WTC11 (cell line): Measurements from ENCODE around the gene SMOC2. TPM values are rescaled to one million over a fixed set of nuclear protein-coding genes. Genes with fewer than 3 reads are reported as not detected.

ENCODE experiments used
- ATAC-seq: fragments of 200-7000 bp; cut with Tn5 transposase; 2 replicates; pipeline ENCODE4 v1.10.0; 2021; ENCODE audit warnings: mild to moderate bottlenecking, moderate library complexity
- CTCF ChIA-PET: fragments of 300-600 bp; sonication (Branson Sonifier 250); formaldehyde crosslinking; loops from one replicate; lab custom pipeline; 2021; ENCODE audit warnings: antibody characterized with exemption; lab: Charles Lee
- POLR2A ChIA-PET: fragments of 350-600 bp; sonication (Branson Sonifier 250); formaldehyde crosslinking; loops from one replicate; lab custom pipeline; 2021; ENCODE audit warnings: antibody characterized with exemption; lab: Charles Lee
- DNase-seq: peaks from one replicate; pipeline ENCODE4 v3.0.0; 2021; ENCODE audit warnings: low spot score
- H3K27ac Mint-ChIP-seq: 2 replicates; pipeline ENCODE4 v1.8.0; 2021; ENCODE audit warnings: mixed read lengths
- H3K27me3 Mint-ChIP-seq: 2 replicates; pipeline ENCODE4 v1.8.0; 2021; ENCODE audit warnings: low read depth, mild to moderate bottlenecking, moderate library complexity, mixed read lengths
- H3K36me3 Mint-ChIP-seq: 2 replicates; pipeline ENCODE4 v1.8.0; 2021; ENCODE audit warnings: mixed read lengths
- H3K4me1 Mint-ChIP-seq: 2 replicates; pipeline ENCODE4 v1.8.0; 2022; ENCODE audit warnings: mixed read lengths
- H3K4me3 Mint-ChIP-seq: 2 replicates; pipeline ENCODE4 v1.8.0; 2021; ENCODE audit warnings: mild to moderate bottlenecking, moderate library complexity, mixed read lengths
- H3K9me3 Mint-ChIP-seq: 2 replicates; pipeline ENCODE4 v1.8.0; 2021; ENCODE audit warnings: mixed read lengths
- AR ChIP-seq: fragments of 250-450 bp; sonication (Bioruptor Pico); IDR thresholded peaks from 2 replicates; pipeline ENCODE4 v1.9.0; 2021; ENCODE audit warnings: mild to moderate bottlenecking
- ATF1 ChIP-seq: sonication (generic); formaldehyde crosslinking; IDR thresholded peaks from 2 replicates; pipeline ENCODE4 v1.8.1; 2023; ENCODE audit warnings: mild to moderate bottlenecking, moderate library complexity, missing genetic modification reagents
- ATF2 ChIP-seq: sonication (generic); formaldehyde crosslinking; IDR thresholded peaks from 2 replicates; pipeline ENCODE4 v1.8.1; 2022; ENCODE audit warnings: low read depth, missing genetic modification reagents, borderline replicate concordance
- ATF3 ChIP-seq: sonication (generic); formaldehyde crosslinking; conservative IDR thresholded peaks from 2 replicates; pipeline ENCODE4 v1.8.1; 2022; ENCODE audit warnings: mild to moderate bottlenecking, missing genetic modification reagents
- CBFB ChIP-seq: sonication (generic); formaldehyde crosslinking; IDR thresholded peaks from 2 replicates; pipeline ENCODE4 v1.8.1; 2022; ENCODE audit warnings: mild to moderate bottlenecking, low read depth, missing genetic modification reagents
- E2F4 ChIP-seq: sonication (generic); formaldehyde crosslinking; IDR thresholded peaks from 2 replicates; pipeline ENCODE4 v1.8.1; 2022; ENCODE audit warnings: low read depth, mild to moderate bottlenecking, moderate library complexity, missing genetic modification reagents, borderline replicate concordance
- ESRRA ChIP-seq: sonication (generic); formaldehyde crosslinking; IDR thresholded peaks from 2 replicates; pipeline ENCODE4 v1.8.1; 2022; ENCODE audit warnings: mild to moderate bottlenecking, missing genetic modification reagents, borderline replicate concordance
- FOXK1 ChIP-seq: sonication (generic); formaldehyde crosslinking; IDR thresholded peaks from 2 replicates; pipeline ENCODE4 v1.8.0; 2022; ENCODE audit warnings: mild to moderate bottlenecking, moderate library complexity, missing genetic modification reagents
- FOXP1 ChIP-seq: sonication (generic); formaldehyde crosslinking; IDR thresholded peaks from 2 replicates; pipeline ENCODE4 v1.8.0; 2022; ENCODE audit warnings: missing genetic modification reagents, mild to moderate bottlenecking, moderate library complexity, borderline replicate concordance
- FOXP4 ChIP-seq: sonication (generic); formaldehyde crosslinking; IDR thresholded peaks from 2 replicates; pipeline ENCODE4 v1.8.0; 2022; ENCODE audit warnings: mild to moderate bottlenecking, missing genetic modification reagents
- HMGXB4 ChIP-seq: sonication (generic); formaldehyde crosslinking; IDR thresholded peaks from 2 replicates; pipeline ENCODE4 v1.8.1; 2023; ENCODE audit warnings: mild to moderate bottlenecking, moderate library complexity, missing genetic modification reagents
- MAX ChIP-seq: sonication (generic); formaldehyde crosslinking; IDR thresholded peaks from 2 replicates; pipeline ENCODE4 v1.8.0; 2022; ENCODE audit warnings: mild to moderate bottlenecking, missing genetic modification reagents
- MXD4 ChIP-seq: fragments of 250-450 bp; sonication (Bioruptor Pico); IDR thresholded peaks from 2 replicates; pipeline ENCODE4 v1.8.0; 2021; ENCODE audit warnings: mild to moderate bottlenecking, moderate library complexity, borderline replicate concordance
- NFYB ChIP-seq: sonication (generic); formaldehyde crosslinking; conservative IDR thresholded peaks from 2 replicates; pipeline ENCODE4 v1.8.0; 2022; ENCODE audit warnings: low read depth, missing genetic modification reagents
- NR1H2 ChIP-seq: sonication (generic); formaldehyde crosslinking; IDR thresholded peaks from 2 replicates; pipeline ENCODE4 v1.9.0; 2021; ENCODE audit warnings: mild to moderate bottlenecking, moderate library complexity, missing genetic modification reagents
- OVOL2 ChIP-seq: fragments of 250-450 bp; sonication (Bioruptor Pico); IDR thresholded peaks from 2 replicates; pipeline ENCODE4 v1.9.0; 2021; ENCODE audit warnings: mild to moderate bottlenecking, borderline replicate concordance
- SOX15 ChIP-seq: fragments of 250-450 bp; sonication (Bioruptor Pico); IDR thresholded peaks from 2 replicates; pipeline ENCODE4 v1.9.0; 2021; ENCODE audit warnings: mild to moderate bottlenecking
- TCF7 ChIP-seq: sonication (generic); formaldehyde crosslinking; IDR thresholded peaks from 2 replicates; pipeline ENCODE4 v1.8.0; 2022; ENCODE audit warnings: mild to moderate bottlenecking, low read depth, missing genetic modification reagents, moderate library complexity
- TEAD1 ChIP-seq: sonication (generic); formaldehyde crosslinking; IDR thresholded peaks from 2 replicates; pipeline ENCODE4 v1.8.0; 2022; ENCODE audit warnings: mild to moderate bottlenecking, missing genetic modification reagents
- ZNF121 ChIP-seq: sonication (generic); formaldehyde crosslinking; IDR thresholded peaks from 2 replicates; pipeline ENCODE4 v1.8.0; 2023; ENCODE audit warnings: missing genetic modification reagents
- ZNF138 ChIP-seq: sonication (generic); formaldehyde crosslinking; conservative IDR thresholded peaks from 2 replicates; pipeline ENCODE4 v1.8.1; 2022; ENCODE audit warnings: mild to moderate bottlenecking, moderate library complexity, missing genetic modification reagents
- ZNF232 ChIP-seq: sonication (generic); formaldehyde crosslinking; IDR thresholded peaks from 2 replicates; pipeline ENCODE4 v1.8.0; 2022; ENCODE audit warnings: mild to moderate bottlenecking, missing genetic modification reagents
- ZNF263 ChIP-seq: sonication (generic); formaldehyde crosslinking; IDR thresholded peaks from 2 replicates; pipeline ENCODE4 v1.8.1; 2022; ENCODE audit warnings: low read depth, mild to moderate bottlenecking, moderate library complexity, missing genetic modification reagents
- ZNF423 ChIP-seq: fragments of 250-450 bp; sonication (Bioruptor Pico); IDR thresholded peaks from 2 replicates; pipeline ENCODE4 v2.1.2; 2022; ENCODE audit warnings: mild to moderate bottlenecking, moderate library complexity
- total RNA-seq: library from RNA; stranded (reverse); gene quantifications from 3 replicates; pipeline ENCODE4 v1.2.3, GENCODE V29; 2021

SMOC2 gene
- total RNA-seq, 1 experiment from 2014 or later = 3.9 TPM

DNA sequence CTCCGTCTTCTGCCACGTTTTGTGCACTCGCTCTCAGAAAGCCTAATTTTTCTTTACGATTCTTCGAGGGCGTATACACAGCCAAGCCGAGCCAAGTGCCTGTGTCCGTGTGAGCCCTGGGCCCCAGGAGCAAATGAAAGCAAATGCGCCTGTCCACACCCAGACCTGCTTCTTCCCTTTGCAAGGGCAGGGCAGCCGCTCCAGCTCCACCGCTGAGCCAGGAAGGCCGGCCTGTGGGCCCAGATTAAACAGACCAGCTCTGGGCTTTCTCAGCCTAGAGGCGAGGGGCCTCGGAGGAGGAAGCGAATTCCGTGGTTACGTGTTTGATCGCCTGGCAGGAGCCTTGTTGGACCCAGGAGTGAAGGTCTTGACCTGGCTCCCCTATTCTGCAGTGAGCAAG is 184.6 kb downstream of the SMOC2 start (continued):
- no peak for TF ChIP-seq MXD4
- no peak for TF ChIP-seq OVOL2 (CRISPR knock-in tag)
- no peak for TF ChIP-seq SOX15 (CRISPR knock-in tag)
- TF ChIP-seq E2F4 (CRISPR knock-in tag) = no peak

DNA sequence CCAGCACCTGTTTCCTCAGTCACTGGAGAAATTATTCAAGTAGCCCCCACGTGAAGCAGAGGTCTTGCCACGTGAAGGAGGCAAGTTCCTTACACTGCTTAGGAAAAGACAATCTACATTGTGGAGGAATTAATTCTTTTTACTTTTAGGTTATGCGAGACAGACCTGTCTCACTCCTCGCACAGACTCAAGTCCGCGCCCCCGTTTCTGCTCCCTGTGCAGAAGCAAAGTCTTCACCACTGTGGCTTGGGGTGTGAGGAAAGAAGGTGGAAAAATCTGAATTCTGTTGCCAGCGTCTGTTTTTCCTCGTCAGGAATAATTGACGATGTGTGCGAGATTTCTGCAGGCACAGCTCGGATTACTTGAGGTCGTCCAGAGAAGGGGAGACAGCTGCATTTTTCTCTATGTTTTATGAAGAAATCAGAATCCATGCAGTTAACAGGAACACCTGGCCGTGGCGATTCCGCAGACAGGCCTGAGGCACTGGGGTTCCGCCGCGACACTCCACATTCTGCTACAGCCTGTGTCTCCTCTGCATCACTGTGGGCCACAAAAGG is 185.1 kb downstream of the SMOC2 start:
- Mint-ChIP-seq H3K36me3 (peaks cover 17% of the 10 kb centered on the region), H3K9me3 (peaks cover 19% of the 10 kb centered on the region), H3K4me3 (no peak overlapping the region), H3K4me1 (peaks cover 14% of the 10 kb centered on the region), H3K27ac (no peak overlapping the region), H3K27me3 (peaks cover 4% of the 10 kb centered on the region; the same call in 1 of the 2 replicates)
- ChIA-PET CTCF (interaction anchor here (1.3 kb wide), 1 partner anchor 256 kb away, joined by 5 read pairs; no protein-coding TSS in a partner anchor), POLR2A (no interaction called here)
- TF ChIP-seq ATF2 (CRISPR knock-in tag) (no peak), HMGXB4 (CRISPR knock-in tag) (no peak), ATF3 (no peak), FOXK1 (CRISPR knock-in tag) (no peak), SOX15 (CRISPR knock-in tag) (no peak), NR1H2 (CRISPR knock-in tag) (no peak), ZNF263 (CRISPR knock-in tag) (no peak), CBFB (CRISPR knock-in tag) (no peak), ESRRA (CRISPR knock-in tag) (no peak), FOXP1 (CRISPR knock-in tag) (no peak), TCF7 (CRISPR knock-in tag) (no peak), ZNF121 (no peak), TEAD1 (CRISPR knock-in tag) (no peak)
- ATAC-seq (no peak), DNase-seq (no peak)

GRCh38 chr6:168627506-168628175 is 186.7 kb downstream of the SMOC2 start:
- Mint-ChIP-seq H3K27ac (no peak overlapping the region), H3K9me3 (peaks cover 24% of the 10 kb centered on the region), H3K27me3 (peaks cover 4% of the 10 kb centered on the region; the same call in 1 of the 2 replicates), H3K4me1 (peaks cover 23% of the 10 kb centered on the region), H3K36me3 (peaks cover 25% of the 10 kb centered on the region), H3K4me3 (no peak overlapping the region)
- ATAC-seq (no peak), DNase-seq (no peak)
- CTCF ChIA-PET = interaction anchor here (0.7 kb wide), 1 partner anchor 84 kb away, joined by 3 read pairs; no protein-coding TSS in a partner anchor
- TF ChIP-seq ZNF423 = no peak
- TF ChIP-seq ZNF138 (CRISPR knock-in tag) = no peak
- no peak for TF ChIP-seq AR (CRISPR knock-in tag)
- no peak for TF ChIP-seq ZNF232 (CRISPR knock-in tag)
- no peak for TF ChIP-seq MAX (CRISPR knock-in tag)
- no peak for TF ChIP-seq ATF1 (CRISPR knock-in tag)
- TF ChIP-seq NFYB (CRISPR knock-in tag) = no peak
- TF ChIP-seq FOXP4 (CRISPR knock-in tag) = no peak
- POLR2A ChIA-PET = no interaction called here
